IMR-90 (cell line): ENCODE data around the gene ANK2. TPM values are rescaled to one million over a fixed set of nuclear protein-coding genes. Genes with fewer than 3 reads are reported as not detected.

Source experiments
- ATAC-seq: fragments of 200-7000 bp; cut with Tn5 transposase; 2 replicates; pipeline ENCODE4 v1.9.1; 2020; ENCODE audit warnings: low read depth, mild to moderate bottlenecking, moderate library complexity
- BruUV-seq: library from RNA; stranded (reverse); fragments of 400-500 nt; replicated peaks from 2 replicates; lab custom pipeline; 2021; lab: Mats Ljungman, UMichigan
- CTCF ChIA-PET: fragments of 300-600 bp; formaldehyde crosslinking; extraction: SDS; loops from one replicate; lab custom pipeline; 2021; ENCODE audit warnings: antibody characterized with exemption; lab: Yijun Ruan, JAX
- POLR2A ChIA-PET: fragments of 300-600 bp; sonication (Branson Sonifier 250); formaldehyde crosslinking; loops from one replicate; lab custom pipeline; 2022; ENCODE audit warnings: antibody characterized with exemption; ENCODE audit not compliant: unreplicated experiment; lab: Charles Lee
- DNase-seq: peaks from one replicate; pipeline ENCODE4 v3.0.0; 2013
- H2AFZ ChIP-seq: replicated peaks from 2 replicates; pipeline ENCODE3; 2013; ENCODE audit warnings: low read length, mild to moderate bottlenecking; ENCODE audit not compliant: poor library complexity
- H2AK5ac ChIP-seq: 2 replicates; pipeline ENCODE4 v1.6.1; 2013; ENCODE audit warnings: low read depth, low read length, inconsistent platforms
- H2AK9ac ChIP-seq: replicated peaks from 2 replicates; pipeline ENCODE3; 2013; ENCODE audit warnings: mild to moderate bottlenecking, low read depth, low read length, moderate library complexity; ENCODE audit not compliant: poor library complexity
- H2BK120ac ChIP-seq: 2 replicates; pipeline ENCODE4 v1.6.1; 2013; ENCODE audit warnings: low read depth, low read length, inconsistent platforms
- H2BK15ac ChIP-seq: 3 replicates; pipeline ENCODE4 v1.6.1; 2013; ENCODE audit warnings: low read depth, low read length, inconsistent platforms
- H2BK20ac ChIP-seq: 2 replicates; pipeline ENCODE4 v1.6.1; 2013; ENCODE audit warnings: low read depth, mild to moderate bottlenecking, inconsistent platforms, low read length, moderate library complexity
- H2BK5ac ChIP-seq: 2 replicates; pipeline ENCODE4 v1.6.1; 2013; ENCODE audit warnings: mild to moderate bottlenecking, low read depth, low read length, inconsistent platforms; ENCODE audit not compliant: poor library complexity, severe bottlenecking
- H3K14ac ChIP-seq: replicated peaks from 2 replicates; pipeline ENCODE4 v1.6.1; 2013; ENCODE audit warnings: low read depth, low read length, inconsistent platforms
- H3K18ac ChIP-seq: 2 replicates; pipeline ENCODE4 v1.6.1; 2013; ENCODE audit warnings: low read depth, low read length, control low read depth
- H3K23ac ChIP-seq: 2 replicates; pipeline ENCODE4 v1.6.1; 2013; ENCODE audit warnings: low read depth, low read length, inconsistent platforms
- H3K27ac ChIP-seq: 2 replicates; pipeline ENCODE4 v1.5.1; 2013; ENCODE audit warnings: mild to moderate bottlenecking, control low read depth, low read length; ENCODE audit not compliant: insufficient read depth
- H3K27me3 ChIP-seq: 2 replicates; pipeline ENCODE4 v1.6.1; 2013; ENCODE audit warnings: low read length; ENCODE audit not compliant: control insufficient read depth, insufficient read depth
- H3K36me3 ChIP-seq: 2 replicates; pipeline ENCODE4 v1.6.1; 2013; ENCODE audit warnings: low read length, mixed read lengths; ENCODE audit not compliant: control insufficient read depth, insufficient read depth
- H3K4ac ChIP-seq: 2 replicates; pipeline ENCODE4 v1.6.1; 2013; ENCODE audit warnings: low read depth, low read length, inconsistent platforms
- H3K4me1 ChIP-seq: 2 replicates; pipeline ENCODE4 v1.6.1; 2013; ENCODE audit warnings: low read length, mixed read lengths; ENCODE audit not compliant: control insufficient read depth, insufficient read depth
- H3K4me2 ChIP-seq: 2 replicates; pipeline ENCODE4 v1.6.1; 2013; ENCODE audit warnings: low read depth, mild to moderate bottlenecking, control low read depth, low read length, moderate library complexity
- H3K4me3 ChIP-seq: 2 replicates; pipeline ENCODE4 v1.5.1; 2013; ENCODE audit warnings: low read depth, mild to moderate bottlenecking, control low read depth, low read length, moderate library complexity; ENCODE audit not compliant: insufficient read depth
- H3K56ac ChIP-seq: 2 replicates; pipeline ENCODE4 v1.6.1; 2013; ENCODE audit warnings: low read length, inconsistent platforms; ENCODE audit not compliant: insufficient read depth; ENCODE audit errors: extremely low read depth
- H3K79me1 ChIP-seq, 2 experiments: 2 replicates each; pipeline ENCODE4 v1.6.1; 2013; ENCODE audit warnings: low read length in 2 of 2, inconsistent platforms in 1 of 2, low read depth in 1 of 2
- H3K9ac ChIP-seq: 2 replicates; pipeline ENCODE4 v1.6.1; 2013; ENCODE audit warnings: low read depth, low read length, control low read depth
- H3K9me1 ChIP-seq: 2 replicates; pipeline ENCODE4 v1.6.1; 2013; ENCODE audit warnings: low read length, inconsistent platforms; ENCODE audit not compliant: insufficient read depth
- H3K9me3 ChIP-seq: 2 replicates; pipeline ENCODE4 v1.6.1; 2013; ENCODE audit warnings: low read length; ENCODE audit not compliant: control insufficient read depth, insufficient read depth
- H4K20me1 ChIP-seq: 2 replicates; pipeline ENCODE4 v1.6.1; 2013; ENCODE audit warnings: low read length, inconsistent platforms; ENCODE audit not compliant: insufficient read depth
- H4K5ac ChIP-seq: 2 replicates; pipeline ENCODE4 v1.6.1; 2013; ENCODE audit warnings: mild to moderate bottlenecking, low read depth, low read length, control low read depth
- H4K8ac ChIP-seq, 2 experiments: 2 replicates each; pipeline ENCODE4 v1.6.1; 2013; ENCODE audit warnings: low read depth in 2 of 2, low read length in 2 of 2, control low read depth in 1 of 2, inconsistent platforms in 1 of 2
- H4K91ac ChIP-seq: 2 replicates; pipeline ENCODE4 v1.6.1; 2013; ENCODE audit warnings: low read depth, low read length, inconsistent platforms; ENCODE audit not compliant: insufficient read depth
- FOS ChIP-seq: fragments of 150-350 bp; IDR thresholded peaks from 2 replicates; pipeline ENCODE4 v1.6.1; 2016; ENCODE audit warnings: low read depth, low read length
- MAFK ChIP-seq: IDR thresholded peaks from 2 replicates; pipeline ENCODE4 v1.6.1; 2012; ENCODE audit warnings: low read depth, low read length, improper control_type of control experiment
- MAZ ChIP-seq: IDR thresholded peaks from 2 replicates; pipeline ENCODE4 v1.6.1; 2012; ENCODE audit warnings: low read depth, mild to moderate bottlenecking, low read length, improper control_type of control experiment, moderate library complexity, borderline replicate concordance
- POLR2A ChIP-seq: IDR thresholded peaks from 2 replicates; pipeline ENCODE4 v1.6.1; 2012; ENCODE audit warnings: mild to moderate bottlenecking, low read depth, low read length
- WGBS, 2 experiments: methylation state at CpG; one replicate each; pipeline versions ENCODE4 v1.1.5 to v1.1.7; 2013; ENCODE audit warnings: missing lambda C conversion rate in 2 of 2; ENCODE audit not compliant: insufficient read length in 1 of 2; ENCODE audit errors: extremely low coverage in 2 of 2; 5-methylcytosine and 5-hydroxymethylcytosine counted together
- dilution Hi-C: fragments of 300-500 bp; cut with HindIII; formaldehyde crosslinking; loops from one replicate; pipeline ENCODE4 v1.14.3; 2018; ENCODE audit warnings: low sequenced_read_pairs; ENCODE audit not compliant: unreplicated experiment
- in situ Hi-C: fragments of 300-500 bp; cut with MboI; formaldehyde crosslinking; loops from 3 replicates; pipeline ENCODE4 v1.14.3; 2019; ENCODE audit warnings: low sequenced_read_pairs, inconsistent platforms, mixed read lengths
- intact Hi-C: fragments of 100-400 bp; cut with micrococcal nuclease; formaldehyde crosslinking; loops from 2 replicates; pipeline ENCODE4 v1.10.0; 2022
- polyA plus RNA-seq, 3 experiments: library from polyadenylated mRNA; depleted of rRNA; stranded (reverse); fragments of >200 nt; gene quantifications; 2 replicates each; pipeline ENCODE4 v1.2.3, GENCODE V29; 2012; ENCODE audit warnings: low replicate concordance in 1 of 3
- total RNA-seq: library from RNA; depleted of rRNA; stranded (reverse); fragments of >200 nt; gene quantifications from 2 replicates; pipeline ENCODE4 v1.2.3, GENCODE V29; 2012

ANK2 gene
- total and polyA plus RNA-seq, 2 of the 4 experiments (the other 2 are of a cell fraction) = 0.82 to 6.6 TPM

- H3K18ac ChIP-seq = no peak overlapping the region
- no peak overlapping the region for H2BK120ac ChIP-seq
- H3K4ac ChIP-seq = no peak overlapping the region
- H3K9ac ChIP-seq = no peak overlapping the region
- H4K20me1 ChIP-seq = no peaks in the 10 kb centered on the region
- H3K36me3 ChIP-seq = no peaks in the 10 kb centered on the region
- intact Hi-C loops (no loop called here), in situ Hi-C loops (no loop called here), dilution Hi-C loops (no loop called here)
- H2AFZ ChIP-seq = no peak overlapping the region
- no peak overlapping the region for H4K5ac ChIP-seq
- no peak overlapping the region for H4K91ac ChIP-seq
- no peak overlapping the region for H2BK15ac ChIP-seq
- H3K14ac ChIP-seq = no peak overlapping the region
- no peak overlapping the region for H2AK9ac ChIP-seq
- H3K79me1 ChIP-seq = no peaks in the 10 kb centered on the region
- POLR2A ChIA-PET = no interaction called here
- H4K8ac ChIP-seq = no peak overlapping the region
- CTCF ChIA-PET = no interaction called here
- peaks cover 3% of the 10 kb centered on the region for H3K27me3 ChIP-seq
- H2BK5ac ChIP-seq = no peak overlapping the region
- no peak overlapping the region for H3K4me2 ChIP-seq
- no peak overlapping the region for H3K4me3 ChIP-seq
- no peak overlapping the region for H3K27ac ChIP-seq
- no peak for TF ChIP-seq MAZ
- TF ChIP-seq MAFK = no peak
- TF ChIP-seq POLR2A = no peak
- TF ChIP-seq FOS = 0 out of 2 replicates have a peak, but pooled peaks have one; percentile 19
- no peaks in the 10 kb centered on the region for H3K9me3 ChIP-seq
- DNase-seq (peak; percentile 16), ATAC-seq (peak; percentile 46; the same call in 1 of the 2 replicates)
- BruUV-seq = no TSS peak
- H3K23ac ChIP-seq = no peak overlapping the region
- H3K4me1 ChIP-seq = no peaks in the 10 kb centered on the region
- no peak overlapping the region for H3K56ac ChIP-seq
- WGBS, 2 experiments = no CpG with 5 or more reads among the region's 1 CpG
- H2AK5ac ChIP-seq = no peak overlapping the region
- no peak overlapping the region for H2BK20ac ChIP-seq
- H3K9me1 ChIP-seq = no peaks in the 10 kb centered on the region
Measured at GRCh38 chr4:113263274-113263673, 213.8 kb downstream of the ANK2 start.
